Brain microvascular endothelial cell (primary cell): Measurements from ENCODE around the gene ZNF385A.

Experiments
- DNase-seq: peaks from one replicate; pipeline ENCODE4 v3.0.0-alpha.2; 2020
- H3K27ac ChIP-seq: fragments of 250-450 bp; sonication (Bioruptor Pico); 2 replicates; pipeline ENCODE4 v1.5.1; 2020; ENCODE audit warnings: mild to moderate bottlenecking, moderate library complexity
- H3K27me3 ChIP-seq: fragments of 250-450 bp; sonication (Bioruptor Pico); replicated peaks from 2 replicates; pipeline ENCODE4 v1.5.1; 2020; ENCODE audit warnings: mild to moderate bottlenecking
- H3K36me3 ChIP-seq: fragments of 250-450 bp; sonication (Bioruptor Pico); replicated peaks from 2 replicates; pipeline ENCODE4 v1.5.1; 2020; ENCODE audit warnings: mild to moderate bottlenecking
- H3K4me3 ChIP-seq: 2 replicates; pipeline ENCODE4 v1.5.1; 2011; ENCODE audit warnings: low read depth, mild to moderate bottlenecking, control low read depth, low read length, moderate library complexity
- CTCF ChIP-seq: IDR thresholded peaks from 2 replicates; pipeline ENCODE4 v1.5.1; 2011; ENCODE audit warnings: low read depth, mild to moderate bottlenecking, moderate library complexity, low read length, control low read depth, inconsistent platforms; ENCODE audit errors: missing control alignments
- in situ Hi-C: cut with HindIII; loops from 2 replicates; pipeline ENCODE4 v1.10.0; 2017; ENCODE audit warnings: low sequenced_read_pairs, low pct_ligation_motif_present

ZNF385A gene

GRCh38 chr12:54418441-54419087 lies 34.0 kb upstream of the ZNF385A start:
- peak overlapping the region; percentile 93 for H3K4me3 ChIP-seq
- no peak for DNase-seq
- in situ Hi-C loops = no loop called here

GRCh38 chr12:54417712-54418440 lies 33.3 kb upstream of the ZNF385A start:
- peak overlapping the region; percentile 93 for H3K4me3 ChIP-seq
- TF ChIP-seq CTCF = no peak
- in situ Hi-C loops = no loop called here
- no peaks in the 10 kb centered on the region for H3K27me3 ChIP-seq
- H3K36me3 ChIP-seq = no peaks in the 10 kb centered on the region
- DNase-seq = no peak
- peak overlapping the region; percentile 75 for H3K27ac ChIP-seq

More at GRCh38 chr12:54418441-54419087, 34.0 kb upstream of the ZNF385A start:
- Histone ChIP-seq H3K36me3 (no peaks in the 10 kb centered on the region), H3K27ac (peak overlapping the region; percentile 75), H3K27me3 (no peaks in the 10 kb centered on the region)
- TF ChIP-seq CTCF = no peak

- DNase-seq = no peak
- Histone ChIP-seq H3K4me3 (peak overlapping the region; percentile 93), H3K36me3 (no peaks in the 10 kb centered on the region), H3K27ac (no peak overlapping the region), H3K27me3 (no peaks in the 10 kb centered on the region)
- no peak for TF ChIP-seq CTCF
- in situ Hi-C loops = no loop called here
Measured at GRCh38 chr12:54416687-54417603, 32.4 kb upstream of the ZNF385A start.

- in situ Hi-C loops = no loop called here
- no peak for DNase-seq
- TF ChIP-seq CTCF = peak; percentile 14
- Histone ChIP-seq H3K27me3 (no peaks in the 10 kb centered on the region), H3K4me3 (no peak overlapping the region), H3K27ac (no peak overlapping the region), H3K36me3 (peaks cover 4% of the 10 kb centered on the region)
Measured at GRCh38 chr12:54415221-54415929, 30.8 kb upstream of the ZNF385A start.
